Lung (tissue), 12 donors: ENCODE measurements around the gene EMILIN3. TPM values are rescaled to one million over a fixed set of nuclear protein-coding genes. Genes with fewer than 3 reads are reported as not detected.

ENCODE experiments used
- ATAC-seq: fragments of 200-7000 bp; cut with Tn5 transposase; one replicate; pipeline ENCODE4 v1.9.1; 2020; ENCODE audit warnings: moderate number of reproducible peaks; ENCODE audit not compliant: insufficient read depth, low FRiP score
- DNase-seq, 3 donors: peaks; one replicate each; pipeline ENCODE4 v3.0.0-alpha.2; 2013 to 2017
- H3K27ac ChIP-seq, 2 donors: one replicate each; pipeline ENCODE4 v1.5.1; 2013; ENCODE audit warnings: mild to moderate bottlenecking in 2 of 2, moderate library complexity in 2 of 2, control low read depth in 1 of 2, inconsistent platforms in 1 of 2, low read depth in 1 of 2, low read length in 1 of 2
- H3K27me3 ChIP-seq, 3 donors: one replicate each; pipeline ENCODE4 v1.5.1; 2013; ENCODE audit warnings: low read length in 2 of 3; ENCODE audit not compliant: control insufficient read depth in 3 of 3, insufficient read depth in 3 of 3
- H3K36me3 ChIP-seq, 4 donors: one replicate each; pipeline ENCODE4 v1.5.1; 2013; ENCODE audit warnings: low read length in 4 of 4, mild to moderate bottlenecking in 1 of 4, moderate library complexity in 1 of 4; ENCODE audit not compliant: control insufficient read depth in 4 of 4, insufficient read depth in 4 of 4
- H3K4me1 ChIP-seq, 5 donors: one replicate each; pipeline ENCODE4 v1.5.1; 2013; ENCODE audit warnings: low read length in 5 of 5, mild to moderate bottlenecking in 2 of 5, moderate library complexity in 1 of 5; ENCODE audit not compliant: control insufficient read depth in 5 of 5, insufficient read depth in 5 of 5
- H3K4me3 ChIP-seq: one replicate; pipeline ENCODE4 v1.5.1; 2013; ENCODE audit warnings: mild to moderate bottlenecking, control low read depth, moderate library complexity
- H3K9ac ChIP-seq, 2 donors: one replicate each; pipeline ENCODE4 v1.5.1; 2013; ENCODE audit warnings: low read length in 2 of 2, control low read depth in 1 of 2; ENCODE audit not compliant: insufficient read depth in 1 of 2
- H3K9me3 ChIP-seq, 4 donors: one replicate each; pipeline ENCODE4 v1.5.1; 2013; ENCODE audit warnings: low read length in 3 of 4, mild to moderate bottlenecking in 1 of 4, moderate library complexity in 1 of 4; ENCODE audit not compliant: control insufficient read depth in 4 of 4, insufficient read depth in 3 of 4
- WGBS, 2 donors: extraction: QIAGEN DNeasy Blood & Tissue Kit; methylation state at CpG; one replicate each; pipeline ENCODE4 v1.1.7; 2013; 5-methylcytosine and 5-hydroxymethylcytosine counted together
- polyA plus RNA-seq, 2 donors: library from polyadenylated mRNA; stranded (reverse); fragments of 200-250 nt; gene quantifications; one replicate each; pipeline ENCODE4 v1.2.1, GENCODE V29; 2013
- total RNA-seq, 2 donors: library from RNA; depleted of rRNA in 1 of 2; stranded (reverse); fragments of >200 nt in 1 of 2; gene quantifications; one replicate each; pipeline ENCODE4 v1.2.1, GENCODE V29; 2014 to 2021
- TF ChIP-seq, protein P1 (sequence below): IDR thresholded peaks from 2 replicates; pipeline ENCODE4 v1.5.1; 2012; ENCODE audit warnings: mild to moderate bottlenecking; ENCODE audit errors: control extremely low read depth, extremely low read depth
- donor health status: control.
- donor health status: control.
- donor health status: Bipolar disorder and iron deficiency.
- donor health status: healthy.
- donor health status: DM: yes; HTN: yes; CAD: no.

The EMILIN3 gene
- total and polyA plus RNA-seq, 4 donors: 0.06 to 1.7 (median 0.29) TPM

DNA sequence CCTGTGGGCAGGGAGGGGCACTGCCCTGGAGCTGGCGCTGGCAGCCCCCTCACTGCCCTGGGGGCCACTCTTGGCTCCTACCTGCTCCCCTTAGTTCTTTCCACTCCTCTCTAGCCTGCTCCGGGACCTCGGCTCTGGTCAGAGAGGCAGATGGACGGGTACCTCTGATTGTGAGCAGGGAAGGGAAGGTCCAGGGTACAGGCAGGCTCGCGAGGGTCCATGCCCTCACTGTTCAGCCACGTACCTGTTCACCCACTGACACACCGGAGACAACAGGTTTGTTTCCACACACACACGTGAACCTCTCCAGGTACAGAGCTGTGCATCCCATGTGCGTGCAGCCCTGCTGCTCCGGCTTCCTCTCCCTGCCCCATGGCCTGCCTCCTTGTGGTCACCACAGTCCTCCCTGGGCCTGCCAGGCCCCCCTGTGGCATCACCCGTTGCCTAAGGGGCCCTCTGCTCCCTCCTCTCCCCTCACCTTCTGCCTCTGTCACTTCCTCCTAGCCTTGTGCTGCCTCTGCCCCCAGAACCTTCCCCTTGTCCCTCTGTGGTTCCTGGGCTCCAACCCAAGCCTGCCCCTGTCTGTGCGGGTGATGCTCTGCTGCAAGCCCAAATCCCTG lies 2.3 kb downstream of the EMILIN3 start:
- WGBS, 2 donors: 78 to 84% methylated on average over 13 of the region's 13 CpGs

DNA sequence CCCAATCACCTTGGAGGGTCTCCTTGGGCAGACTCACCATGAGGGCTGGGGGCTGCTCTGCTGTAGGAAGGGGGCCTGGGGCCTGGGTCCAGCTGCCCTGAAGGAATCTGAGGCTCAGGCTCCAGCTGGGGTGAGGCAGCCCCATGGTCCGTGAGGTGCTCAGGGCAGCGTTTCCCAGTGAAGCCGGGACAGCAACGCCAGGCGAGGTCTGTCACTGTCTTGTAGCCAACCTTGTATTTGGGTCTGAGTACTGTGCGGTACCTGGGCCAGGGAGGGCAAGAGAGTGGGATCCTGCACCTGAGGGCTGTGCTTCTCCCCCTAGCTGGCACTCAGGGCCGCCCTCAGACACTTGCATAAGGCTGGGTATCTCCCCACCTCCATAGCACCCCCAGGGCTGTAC lies 3.0 kb downstream of the EMILIN3 start:
- TF ChIP-seq, protein P1, sequence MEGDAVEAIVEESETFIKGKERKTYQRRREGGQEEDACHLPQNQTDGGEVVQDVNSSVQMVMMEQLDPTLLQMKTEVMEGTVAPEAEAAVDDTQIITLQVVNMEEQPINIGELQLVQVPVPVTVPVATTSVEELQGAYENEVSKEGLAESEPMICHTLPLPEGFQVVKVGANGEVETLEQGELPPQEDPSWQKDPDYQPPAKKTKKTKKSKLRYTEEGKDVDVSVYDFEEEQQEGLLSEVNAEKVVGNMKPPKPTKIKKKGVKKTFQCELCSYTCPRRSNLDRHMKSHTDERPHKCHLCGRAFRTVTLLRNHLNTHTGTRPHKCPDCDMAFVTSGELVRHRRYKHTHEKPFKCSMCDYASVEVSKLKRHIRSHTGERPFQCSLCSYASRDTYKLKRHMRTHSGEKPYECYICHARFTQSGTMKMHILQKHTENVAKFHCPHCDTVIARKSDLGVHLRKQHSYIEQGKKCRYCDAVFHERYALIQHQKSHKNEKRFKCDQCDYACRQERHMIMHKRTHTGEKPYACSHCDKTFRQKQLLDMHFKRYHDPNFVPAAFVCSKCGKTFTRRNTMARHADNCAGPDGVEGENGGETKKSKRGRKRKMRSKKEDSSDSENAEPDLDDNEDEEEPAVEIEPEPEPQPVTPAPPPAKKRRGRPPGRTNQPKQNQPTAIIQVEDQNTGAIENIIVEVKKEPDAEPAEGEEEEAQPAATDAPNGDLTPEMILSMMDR: no peak
- Histone ChIP-seq H3K4me1 (peaks cover 0 to 10% (median 0%) of the 10 kb centered on the region in 5 donors), H3K36me3 (peaks cover 0 to 1% (median 0%) of the 10 kb centered on the region in 4 donors), H3K4me3 (no peak overlapping the region), H3K27ac (no peak overlapping the region), H3K9me3 (no peaks in the 10 kb centered on the region), H3K27me3 (peaks cover 8 to 25% (median 13%) of the 10 kb centered on the region in 3 donors), H3K9ac (no peak overlapping the region)
- DNase-seq: no peak
- WGBS, 2 donors: 91 to 96% methylated on average over 7 of the region's 7 CpGs
- ATAC-seq: no peak

More for the DNA sequence above, 2.3 kb downstream of the EMILIN3 start:
- ATAC-seq (no peak), DNase-seq (no peak)
- no peaks in the 10 kb centered on the region for H3K9me3 ChIP-seq
- TF ChIP-seq, protein P1: no peak
- no peak overlapping the region for H3K4me3 ChIP-seq
- no peaks in the 10 kb centered on the region for H3K36me3 ChIP-seq
- peaks cover 8 to 27% (median 13%) of the 10 kb centered on the region in 3 donors for H3K27me3 ChIP-seq
- no peak overlapping the region for H3K27ac ChIP-seq
- H3K4me1 ChIP-seq: peaks cover 0 to 10% (median 0%) of the 10 kb centered on the region in 5 donors
- no peak overlapping the region for H3K9ac ChIP-seq

DNA sequence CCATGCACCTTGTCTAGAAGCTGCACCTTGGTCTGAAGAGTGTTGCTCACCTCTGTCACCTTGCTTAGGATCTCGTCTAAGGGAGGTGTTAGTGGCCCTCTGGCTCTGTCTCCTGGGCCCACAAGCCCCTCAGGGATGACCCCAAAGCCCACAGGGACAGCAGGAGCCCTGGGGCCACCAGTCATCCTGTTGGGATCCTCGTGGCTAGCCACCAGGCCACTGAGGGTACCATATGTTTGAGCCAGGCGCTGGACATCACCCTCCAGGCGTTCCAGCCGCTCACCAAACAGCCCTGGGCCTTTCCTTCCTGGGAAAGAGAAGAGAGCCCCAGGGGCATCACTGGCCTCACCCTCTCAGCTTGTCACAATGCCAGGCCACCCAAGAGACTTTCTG lies 3.9 kb downstream of the EMILIN3 start:
- Histone ChIP-seq H3K27ac (no peak overlapping the region), H3K4me3 (no peak overlapping the region), H3K4me1 (peaks cover 0 to 10% (median 0%) of the 10 kb centered on the region in 5 donors), H3K9me3 (no peaks in the 10 kb centered on the region), H3K36me3 (peaks cover 0 to 6% (median 0%) of the 10 kb centered on the region in 4 donors), H3K9ac (no peak overlapping the region), H3K27me3 (peaks cover 8 to 25% (median 9%) of the 10 kb centered on the region in 3 donors)
- DNase-seq (no peak), ATAC-seq (no peak)
- TF ChIP-seq, protein P1: no peak
- WGBS, 2 donors: 87 to 91% methylated on average over 5 of the region's 5 CpGs
